GM19193 (cell line): ENCODE data around the gene STK38.

Source experiments
- POLR2A ChIP-seq: IDR thresholded peaks from 4 replicates; pipeline ENCODE4 v1.6.1; 2011; ENCODE audit not compliant: insufficient read depth, insufficient read length; ENCODE audit errors: extremely low read depth

Gene STK38

DNA sequence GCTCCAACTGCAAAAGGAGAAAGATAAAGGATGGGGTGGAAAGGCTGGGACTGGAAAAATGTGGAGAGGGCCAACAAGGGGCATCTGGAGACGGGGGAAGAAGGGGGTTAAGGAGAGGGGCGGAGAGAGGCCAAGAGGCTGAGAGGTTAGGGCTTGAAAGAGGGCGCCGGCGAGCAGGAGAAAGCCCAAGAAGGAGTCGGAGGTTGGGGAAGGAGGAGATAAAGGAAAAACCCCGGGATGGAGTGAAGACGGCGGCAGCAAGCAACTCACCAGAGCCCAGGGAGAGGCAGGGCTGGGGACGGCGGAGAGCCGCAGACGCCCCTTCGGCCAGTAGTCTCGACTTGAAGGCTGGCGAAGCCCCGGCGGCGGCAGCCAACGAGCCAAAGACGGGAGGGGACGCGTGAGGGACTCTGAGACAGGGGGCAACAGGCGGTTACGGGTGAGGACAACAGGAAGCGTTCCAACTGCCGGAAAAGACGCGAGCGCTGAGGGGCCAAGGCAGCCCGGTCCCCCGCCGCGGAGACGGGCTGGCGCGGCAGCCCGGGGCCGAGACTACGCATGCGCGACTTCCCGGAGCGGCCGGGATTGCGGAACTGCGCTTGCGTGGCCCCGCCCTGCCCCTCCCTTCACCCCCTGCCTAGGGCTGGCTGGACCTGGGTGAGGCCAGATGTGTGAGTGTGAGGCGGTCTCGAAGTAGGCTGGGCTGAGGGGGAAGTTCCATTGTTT, at the start of gene STK38:
TSS of gene STK38 (minus strand) at position 560 of the 726 bp plus-strand sequence. CDS start 7,277 bp downstream, outside the sequence.
- TF ChIP-seq POLR2A = peak; percentile 95

DNA sequence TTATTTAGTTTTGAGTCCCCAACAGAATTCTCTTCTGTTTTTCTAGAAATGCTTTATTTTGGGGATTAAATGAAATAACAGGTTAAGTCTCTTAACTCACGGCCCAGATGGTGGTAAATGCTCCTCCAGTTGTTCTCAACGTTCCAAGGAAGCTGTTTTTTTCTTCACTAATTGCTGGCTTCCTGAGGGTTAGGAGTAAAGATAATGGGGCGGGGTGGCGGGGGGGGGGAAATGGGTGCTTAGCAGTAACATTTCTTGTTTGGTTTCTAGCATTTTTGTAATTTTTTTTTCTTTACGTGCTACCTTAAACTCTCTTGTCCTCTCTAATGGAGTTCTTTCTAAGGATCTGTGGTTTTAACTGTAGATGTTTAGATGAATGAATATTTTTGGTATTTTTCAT, 49.1 kb upstream of the STK38 start:
- TF ChIP-seq POLR2A = no peak

DNA sequence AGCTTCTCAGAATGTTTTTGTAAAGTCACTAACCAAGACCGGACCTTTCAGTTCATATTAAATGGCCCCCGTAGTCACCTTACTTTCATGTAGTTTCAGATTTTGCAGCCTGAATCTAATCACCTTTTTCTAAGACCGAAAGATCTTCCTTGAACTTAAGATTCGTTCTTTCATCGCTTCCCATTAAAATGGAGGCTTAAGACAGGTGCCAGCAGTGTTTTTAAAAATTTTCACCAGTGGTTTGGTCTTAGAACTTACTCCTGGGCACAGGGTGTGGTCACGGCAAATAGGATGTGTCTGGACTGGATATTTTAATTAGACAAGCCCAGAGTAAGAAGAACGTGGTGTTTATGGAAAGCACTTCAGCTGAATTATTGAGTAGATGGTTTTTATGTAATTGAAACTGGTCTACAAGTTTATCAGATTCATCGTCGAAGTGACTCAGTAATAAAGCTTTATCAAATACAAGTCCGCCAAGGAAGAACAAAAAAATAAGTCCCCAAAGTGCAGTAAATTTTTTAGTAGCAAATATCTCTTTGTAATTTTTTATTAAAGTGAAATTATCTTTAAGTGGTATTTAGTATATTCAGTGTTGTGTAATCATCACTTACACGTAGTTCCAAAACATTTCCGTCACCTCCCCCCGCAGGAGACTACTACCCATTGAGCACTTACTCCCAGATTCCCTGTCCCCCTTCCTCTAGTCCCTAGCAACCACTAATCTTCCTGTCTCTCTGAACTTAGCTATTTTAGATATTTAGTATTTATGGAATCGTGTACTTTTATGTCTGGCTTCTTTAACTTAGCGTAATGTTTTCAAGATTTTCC, 47.8 kb upstream of the STK38 start:
- TF ChIP-seq POLR2A = no peak

DNA sequence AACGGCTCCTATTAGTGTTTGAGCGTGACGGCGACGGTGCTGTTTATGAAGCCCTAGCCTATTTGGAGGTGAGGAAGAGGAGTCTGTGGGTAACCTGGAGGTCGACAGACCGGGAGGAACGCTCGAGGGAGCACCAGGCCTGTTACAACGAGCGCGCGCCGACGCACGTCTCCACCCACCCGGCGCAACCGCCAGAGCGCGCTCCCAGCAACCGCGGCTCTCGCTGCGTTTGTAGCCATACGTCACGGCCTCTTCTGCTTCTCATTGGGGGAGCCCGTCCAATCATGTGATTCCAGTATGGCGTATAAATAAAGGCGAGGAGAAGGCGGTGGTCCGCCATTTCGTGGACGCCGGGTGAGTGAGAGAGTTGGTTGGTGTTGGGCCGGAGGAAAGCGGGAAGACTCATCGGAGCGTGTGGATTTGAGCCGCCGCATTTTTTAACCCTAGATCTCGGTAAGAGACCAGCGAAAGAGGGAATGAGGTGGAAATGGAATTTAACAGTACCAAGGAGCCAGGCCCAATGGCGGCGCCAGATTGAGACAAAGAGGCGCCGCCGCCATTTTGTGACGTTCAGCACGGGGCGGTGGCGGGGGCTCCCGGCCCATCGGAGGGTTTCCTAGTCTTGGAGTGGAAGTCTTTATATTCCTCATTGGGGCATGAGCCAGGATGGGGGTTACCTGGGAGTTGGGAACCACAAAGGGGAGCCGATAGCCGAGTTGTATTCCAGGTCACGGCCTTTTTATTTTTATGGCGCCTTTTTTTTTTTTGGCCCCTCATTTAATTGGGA, 46.9 kb upstream of the STK38 start, which contains the start of gene SRSF3:
TSS of gene SRSF3 (plus strand) at position 334 of the 787 bp plus-strand sequence. CDS start 2,401 bp downstream, outside the sequence.
- peak; percentile 100 for TF ChIP-seq POLR2A

DNA sequence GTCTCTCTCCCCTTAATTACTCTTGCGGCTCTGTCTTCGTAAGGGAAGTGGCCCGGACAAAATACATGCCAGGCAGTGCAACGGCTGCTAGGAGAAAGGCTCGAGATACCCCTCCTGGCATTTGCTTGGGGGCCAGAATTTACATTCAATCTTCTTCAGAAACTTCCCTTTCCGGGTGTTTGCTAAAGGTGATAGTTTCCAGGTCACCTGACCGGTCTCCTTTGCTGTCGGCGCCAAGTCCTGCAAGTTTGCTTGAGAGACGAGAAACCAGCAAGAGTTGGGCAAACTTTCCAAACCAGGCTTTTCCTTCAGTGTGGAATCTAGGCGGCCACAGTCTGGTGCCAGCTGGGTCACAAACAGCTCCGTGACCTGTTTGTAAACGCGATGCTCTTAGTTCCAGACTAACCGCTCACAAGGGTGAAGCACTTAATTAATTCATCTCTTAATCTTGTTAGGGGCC, 46.3 kb upstream of the STK38 start:
- TF ChIP-seq POLR2A = no peak

DNA sequence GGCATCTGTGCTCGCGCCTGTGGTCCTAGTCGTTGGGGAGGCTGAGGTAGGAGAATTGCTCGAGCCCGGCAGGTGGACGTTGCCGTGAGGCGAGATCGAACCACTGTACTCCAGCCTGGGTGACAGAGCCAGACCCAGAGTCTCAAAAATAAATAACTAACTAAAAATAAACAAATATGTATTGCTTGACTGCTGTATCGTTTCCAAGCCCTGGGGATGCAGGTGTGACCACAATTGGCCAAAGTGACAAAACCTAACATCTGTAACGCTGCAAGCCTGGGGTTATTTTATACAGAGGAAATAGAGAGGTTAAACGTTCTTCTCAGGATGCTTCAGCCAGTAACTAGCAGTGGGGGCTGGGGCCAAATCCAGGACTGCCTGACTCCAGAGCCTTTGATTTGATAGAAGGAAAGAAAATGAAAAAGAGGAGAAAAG, 45.0 kb upstream of the STK38 start:
- no peak for TF ChIP-seq POLR2A

DNA sequence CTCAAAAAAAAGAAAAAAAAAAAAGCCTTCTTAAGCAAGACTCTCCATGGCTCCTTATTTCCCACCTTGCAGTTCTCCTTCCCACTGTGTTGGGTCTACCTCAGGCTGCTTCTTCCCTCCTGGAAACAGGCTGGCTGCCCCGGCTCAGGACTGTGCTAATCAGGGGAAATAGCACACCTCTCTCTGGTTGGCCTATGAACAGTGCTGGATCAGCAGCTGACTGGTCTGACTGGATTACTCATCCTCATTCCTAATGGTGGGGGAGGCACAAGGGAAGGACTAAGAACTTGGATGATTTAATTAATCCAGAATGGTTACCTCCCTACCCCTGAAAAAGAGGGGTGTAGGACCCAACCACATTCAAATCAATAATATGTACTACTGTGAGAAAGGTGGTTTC, 43.0 kb upstream of the STK38 start:
- no peak for TF ChIP-seq POLR2A

DNA sequence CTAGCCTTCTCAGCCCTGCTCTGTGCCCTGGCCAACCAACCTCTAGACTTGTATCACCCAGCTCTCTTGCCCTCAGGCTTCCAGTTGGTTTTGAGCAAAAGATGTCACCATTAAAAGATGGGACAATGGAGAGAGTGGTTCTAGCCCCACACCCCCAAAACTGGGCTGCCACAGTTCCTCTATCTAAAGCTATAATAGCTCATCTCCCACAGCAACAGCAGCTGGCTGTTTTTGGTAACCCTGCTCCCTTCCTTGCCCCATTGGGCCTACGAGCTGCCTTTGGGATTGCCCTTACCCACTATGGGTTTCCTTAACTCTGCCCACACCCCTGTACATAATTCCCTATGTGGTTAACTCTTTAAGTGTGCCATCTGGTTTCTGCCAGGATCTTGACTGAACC, 39.3 kb upstream of the STK38 start:
- TF ChIP-seq POLR2A = no peak

DNA sequence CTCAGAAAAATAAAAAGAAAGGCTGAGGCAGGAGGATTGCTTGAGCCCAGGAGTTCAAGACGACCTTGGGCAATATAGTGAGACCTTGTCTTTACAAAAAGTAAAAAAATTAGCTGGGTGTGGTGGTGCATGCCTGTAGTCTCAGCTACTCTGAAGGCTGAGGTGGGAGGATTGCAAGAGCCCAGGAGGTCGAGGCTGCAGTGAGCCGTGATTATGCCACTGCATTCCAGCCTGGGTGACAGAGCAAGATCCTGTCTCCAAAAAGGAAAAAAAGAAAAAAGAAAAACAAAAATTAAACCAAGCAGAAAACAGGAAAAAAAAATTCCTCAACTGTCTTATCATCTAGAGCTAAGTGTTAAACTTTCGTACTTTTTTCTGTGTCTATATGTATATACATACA, 34.4 kb upstream of the STK38 start:
- TF ChIP-seq POLR2A = no peak

DNA sequence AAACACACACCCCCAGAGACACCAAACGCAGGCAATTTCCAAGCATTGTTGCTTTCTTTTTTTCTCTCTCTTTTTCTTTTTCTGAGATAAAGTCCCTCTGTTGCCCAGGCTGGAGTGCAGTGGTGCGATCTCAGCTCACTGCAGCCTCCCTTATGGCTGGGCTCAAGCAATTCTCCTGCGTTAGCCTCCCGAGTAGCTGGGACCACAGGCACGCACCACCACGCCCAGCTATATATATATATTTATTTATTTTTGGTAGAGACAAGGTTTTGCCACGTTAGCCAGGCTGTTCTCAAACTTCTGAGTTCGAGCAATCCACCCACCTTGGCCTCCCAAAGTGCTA, 32.9 kb upstream of the STK38 start:
- no peak for TF ChIP-seq POLR2A

DNA sequence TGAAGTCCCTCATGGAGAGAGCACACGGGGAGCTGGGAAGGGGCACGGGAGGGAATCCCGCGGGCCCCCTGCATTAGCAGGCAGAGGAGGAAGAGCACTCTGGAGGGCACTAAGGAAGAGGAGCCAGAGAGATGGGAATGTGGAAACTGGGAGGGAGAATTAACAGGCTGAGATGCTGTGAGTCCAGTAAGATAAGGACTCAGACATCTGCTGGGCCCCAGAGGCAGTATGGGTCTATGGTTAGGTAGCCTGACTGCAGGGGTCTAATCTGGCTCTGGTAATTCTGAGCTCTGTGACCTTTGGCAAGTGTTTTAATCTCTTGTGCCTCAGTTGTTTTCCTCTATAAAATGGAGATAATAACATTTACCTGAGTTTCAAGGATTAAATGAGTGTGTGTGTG, 31.2 kb upstream of the STK38 start:
- TF ChIP-seq POLR2A = no peak

DNA sequence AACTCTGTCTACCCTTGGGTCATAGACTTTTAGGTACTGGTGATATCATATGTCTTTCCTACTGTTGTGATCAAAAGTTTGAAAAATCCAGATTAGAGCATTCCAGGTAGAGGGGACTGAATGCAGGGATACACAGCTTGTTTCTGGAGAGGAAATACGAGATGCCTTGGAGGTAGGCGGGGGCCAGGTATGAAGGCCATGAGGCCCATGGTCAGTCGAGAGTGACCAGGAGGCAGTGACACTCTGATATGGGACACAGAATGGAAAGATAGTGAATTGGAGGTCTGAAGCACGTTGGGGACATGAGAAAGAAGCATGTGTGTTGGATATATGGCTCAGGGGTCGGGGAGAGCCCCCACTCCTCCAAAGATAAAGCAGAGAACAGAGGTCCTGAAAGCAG, 30.8 kb upstream of the STK38 start:
- no peak for TF ChIP-seq POLR2A

DNA sequence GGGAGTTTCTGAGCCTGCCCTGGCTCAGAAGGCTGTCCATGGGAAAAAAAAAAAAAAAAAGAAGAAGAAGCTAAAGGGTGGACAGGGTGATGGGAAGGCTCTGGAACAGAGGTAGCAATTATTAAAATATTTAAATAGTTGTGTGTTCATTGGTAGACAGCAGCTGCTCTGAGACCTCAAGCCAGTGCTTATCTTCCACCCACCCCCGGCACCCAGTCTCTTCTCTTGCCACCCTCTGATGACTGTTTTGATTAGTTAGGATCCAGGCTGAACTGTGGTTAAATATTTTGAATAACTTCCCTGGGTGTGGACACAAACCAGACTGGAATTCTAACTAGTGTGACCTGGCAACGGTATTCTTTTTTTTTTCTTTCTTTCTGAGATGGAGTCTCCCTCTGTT, 30.0 kb upstream of the STK38 start:
- no peak for TF ChIP-seq POLR2A

DNA sequence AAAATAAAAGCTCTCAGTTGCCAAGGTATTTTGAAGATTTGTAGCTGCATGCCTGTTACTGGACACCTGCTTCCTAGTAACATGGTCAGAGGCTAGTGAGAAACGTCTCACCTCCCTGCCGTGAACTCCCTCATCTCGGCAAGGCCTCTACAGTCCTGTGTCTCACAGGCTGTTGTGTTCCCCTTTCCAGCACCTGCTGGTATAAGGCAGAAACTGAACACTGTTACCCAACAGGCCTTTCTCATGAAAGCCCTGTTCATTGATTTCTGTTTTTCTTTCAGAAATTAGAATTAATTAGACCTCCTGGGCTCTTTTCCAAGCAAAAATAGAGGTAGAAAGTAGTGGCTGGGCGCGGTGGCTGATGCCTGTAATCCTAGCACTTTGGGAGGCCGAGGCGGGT, 29.3 kb upstream of the STK38 start:
- TF ChIP-seq POLR2A = no peak

DNA sequence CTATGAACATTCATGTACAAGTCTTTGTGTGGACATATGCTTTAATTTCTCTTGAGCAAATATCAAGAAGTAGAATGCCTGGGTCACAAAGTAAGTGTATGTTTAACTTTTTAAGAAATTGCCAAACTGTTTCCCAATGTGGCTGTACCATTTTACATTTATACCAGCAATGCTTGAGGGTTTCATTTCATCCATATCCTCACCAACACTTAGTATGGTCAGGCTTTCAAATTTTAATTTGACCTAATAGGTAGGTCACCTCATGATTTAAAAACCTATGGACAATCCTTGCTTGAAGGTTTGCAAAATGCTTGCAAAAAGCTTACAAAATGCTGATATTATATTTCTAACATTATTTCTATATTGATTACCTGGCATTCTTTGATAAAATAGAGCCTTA, 27.4 kb upstream of the STK38 start:
- TF ChIP-seq POLR2A = no peak
